ENCODE measurements around the gene ZNF615. TPM values are rescaled to one million over a fixed set of nuclear protein-coding genes. Genes with fewer than 3 reads are reported as not detected.
"Not testable (repeated sequence)": the region's sequence is repeated elsewhere in the genome, so short reads cannot be mapped to it uniquely, and the experiment has no call there.

Gene ZNF615
- total RNA-seq, 1 donor from 2014 or later, result 14.4 TPM

GRCh38 chr19:51983361-51983760, 24.6 kb downstream of the ZNF615 start:
- Histone ChIP-seq H3K4me1 (peaks cover 11% of the 10 kb centered on the region), H3K27me3 (no peaks in the 10 kb centered on the region), H3K27ac (no peak overlapping the region), H3K4me3 (no peak overlapping the region), H3K9me3 (peaks cover 38% of the 10 kb centered on the region), H3K36me3 (no peaks in the 10 kb centered on the region)
- ATAC-seq, result no peak
- no peak for DNase-seq
- intact Hi-C loops (cut with DNase I), result no loop called here
- no peak for TF ChIP-seq CTCF (IDR thresholded peaks at IDR 0.05)

- H3K27me3 ChIP-seq; DNase-seq; H3K27ac ChIP-seq; ATAC-seq; intact Hi-C loops (cut with DNase I); H3K36me3 ChIP-seq; H3K4me3 ChIP-seq: not testable (repeated sequence)
- peaks cover 11% of the 10 kb centered on the region for H3K4me1 ChIP-seq
- peaks cover 62% of the 10 kb centered on the region for H3K9me3 ChIP-seq
Measured at GRCh38 chr19:51980926-51981325, 27.1 kb downstream of the ZNF615 start.

GRCh38 chr19:51980116-51980736, 27.8 kb downstream of the ZNF615 start:
- H3K4me1 ChIP-seq, result peaks cover 7% of the 10 kb centered on the region
- no peaks in the 10 kb centered on the region for H3K36me3 ChIP-seq
- no peak for TF ChIP-seq CTCF (IDR thresholded peaks at IDR 0.05)
- intact Hi-C loops (cut with DNase I), result no loop called here
- DNase-seq (no peak), ATAC-seq (no peak)
- H3K9me3 ChIP-seq, result peaks cover 69% of the 10 kb centered on the region
- H3K27me3 ChIP-seq, result no peaks in the 10 kb centered on the region
- H3K4me3 ChIP-seq, result no peak overlapping the region
- H3K27ac ChIP-seq, result no peak overlapping the region

GRCh38 chr19:51978882-51979281, 29.1 kb downstream of the ZNF615 start:
- Histone ChIP-seq H3K4me1 (no peaks in the 10 kb centered on the region), H3K9me3 (peaks cover 71% of the 10 kb centered on the region), H3K27me3 (no peaks in the 10 kb centered on the region), H3K27ac (no peak overlapping the region), H3K4me3 (no peak overlapping the region), H3K36me3 (peaks cover 5% of the 10 kb centered on the region)
- DNase-seq (no peak), ATAC-seq (no peak)
- TF ChIP-seq CTCF (IDR thresholded peaks at IDR 0.05), result no peak
- intact Hi-C loops (cut with DNase I), result no loop called here

GRCh38 chr19:51977346-51977745, 30.7 kb downstream of the ZNF615 start:
- TF ChIP-seq CTCF (IDR thresholded peaks at IDR 0.05), result no peak
- peaks cover 78% of the 10 kb centered on the region for H3K9me3 ChIP-seq

GRCh38 chr19:51976852-51977251, 31.2 kb downstream of the ZNF615 start:
- TF ChIP-seq CTCF (IDR thresholded peaks at IDR 0.05), result no peak
- no peak overlapping the region for H3K27ac ChIP-seq
- no peak overlapping the region for H3K4me3 ChIP-seq
- intact Hi-C loops (cut with DNase I), result no loop called here
- no peak for DNase-seq
- no peaks in the 10 kb centered on the region for H3K4me1 ChIP-seq
- no peak for ATAC-seq
- peaks cover 78% of the 10 kb centered on the region for H3K9me3 ChIP-seq
- no peaks in the 10 kb centered on the region for H3K27me3 ChIP-seq
- peaks cover 18% of the 10 kb centered on the region for H3K36me3 ChIP-seq

More at GRCh38 chr19:51977346-51977745, 30.7 kb downstream of the ZNF615 start:
- peaks cover 17% of the 10 kb centered on the region for H3K36me3 ChIP-seq
- no peaks in the 10 kb centered on the region for H3K27me3 ChIP-seq
- H3K4me1 ChIP-seq, result no peaks in the 10 kb centered on the region
- no peak overlapping the region for H3K27ac ChIP-seq
- intact Hi-C loops (cut with DNase I), result no loop called here
- DNase-seq (no peak), ATAC-seq (no peak)
- H3K4me3 ChIP-seq, result no peak overlapping the region

GRCh38 chr19:51975787-51976186, 32.2 kb downstream of the ZNF615 start:
- H3K9me3 ChIP-seq, result peaks cover 82% of the 10 kb centered on the region
- H3K27me3 ChIP-seq; H3K27ac ChIP-seq; H3K4me3 ChIP-seq; DNase-seq; H3K4me1 ChIP-seq; ATAC-seq; intact Hi-C loops (cut with DNase I): not testable (repeated sequence)
- peaks cover 28% of the 10 kb centered on the region for H3K36me3 ChIP-seq

Data from upper lobe of right lung (tissue), 1 donor.